ENCODE measurements around the gene MEOX1.
A peak's percentile ranks its signal among the peaks of the same experiment; 100 is the strongest.
"Not testable (repeated sequence)": the region's sequence is repeated elsewhere in the genome, so short reads cannot be mapped to it uniquely, and the experiment has no call there.

Gene MEOX1

DNA sequence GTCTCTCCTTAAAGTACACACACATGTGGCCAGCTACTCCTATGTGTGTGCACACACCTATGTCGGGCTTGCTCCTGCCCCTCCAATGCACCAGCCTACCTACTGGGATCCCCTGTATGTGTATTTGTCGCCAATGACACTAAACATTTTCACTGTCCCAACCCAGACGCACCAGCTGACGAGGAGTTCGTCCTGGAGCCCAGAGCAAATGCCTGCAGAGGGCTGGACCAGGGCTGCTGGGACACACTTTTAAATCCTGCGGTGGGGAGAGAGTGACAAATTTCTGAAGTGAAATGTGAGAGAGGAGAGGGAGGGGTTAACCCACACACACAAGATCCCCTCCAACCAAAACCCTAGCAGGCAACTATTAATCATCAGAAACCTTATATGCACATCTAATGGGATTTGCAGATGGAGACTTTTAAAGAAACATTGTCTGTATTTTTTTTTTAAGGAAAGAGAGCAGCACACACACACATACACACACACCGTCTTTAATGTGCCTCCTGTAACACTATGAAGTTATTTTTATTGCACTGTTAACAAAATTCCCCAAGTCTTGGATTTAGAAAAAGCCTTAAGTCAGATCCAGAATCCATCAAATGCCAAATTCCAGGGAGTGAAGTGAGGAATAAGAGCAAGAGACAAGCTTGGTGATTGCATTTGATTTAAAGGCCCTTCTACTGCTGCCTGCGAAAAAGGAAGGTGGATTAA, at the start of gene MEOX1:
TSS of gene MEOX1 (minus strand) at position 224 of the 714 bp plus-strand sequence. CDS start 388 bp downstream, outside the sequence.
- peak; percentile 28 for DNase-seq (ENCODE audit: low read depth)

DNA sequence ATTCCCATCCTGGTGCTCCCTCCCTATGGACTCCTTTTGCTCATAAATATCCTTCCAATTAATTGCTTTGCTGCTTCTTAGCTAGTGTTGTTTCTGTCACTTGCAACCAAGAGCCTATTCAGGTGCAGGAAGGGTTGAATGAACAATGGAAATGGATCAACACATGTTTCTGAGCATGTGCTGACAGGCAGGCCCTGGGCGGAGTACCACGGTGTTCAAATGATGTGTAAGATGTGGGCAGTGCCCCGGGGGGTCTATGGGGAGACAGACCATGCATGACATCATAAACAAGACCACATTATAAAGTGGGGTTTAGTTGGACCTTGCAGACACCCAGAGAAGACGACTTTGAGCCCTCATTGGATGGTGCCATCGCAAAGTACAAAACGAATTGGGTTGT, 48.4 kb upstream of the MEOX1 start:
- no peak for DNase-seq (ENCODE audit: low read depth)

DNA sequence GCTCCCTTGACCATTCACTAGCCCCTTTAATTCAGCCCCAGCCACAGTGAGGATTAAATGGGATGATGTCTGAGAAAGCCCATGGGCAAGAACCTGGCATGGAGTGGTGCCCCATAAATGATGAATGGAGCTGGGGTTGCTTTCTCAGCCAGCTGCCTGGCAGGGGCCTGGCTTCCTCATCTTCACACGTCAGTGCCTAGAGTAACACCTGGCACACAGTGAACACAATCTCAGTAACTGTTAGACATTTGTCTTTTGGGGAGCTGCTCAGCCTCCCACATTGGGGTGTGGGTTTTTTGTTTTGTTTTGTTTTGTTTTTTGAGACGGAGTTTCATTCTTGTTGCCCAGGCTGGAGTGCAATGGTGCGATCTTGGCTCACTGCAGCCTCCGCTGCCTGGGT, 47.5 kb upstream of the MEOX1 start:
- DNase-seq (ENCODE audit: low read depth) = no peak

DNA sequence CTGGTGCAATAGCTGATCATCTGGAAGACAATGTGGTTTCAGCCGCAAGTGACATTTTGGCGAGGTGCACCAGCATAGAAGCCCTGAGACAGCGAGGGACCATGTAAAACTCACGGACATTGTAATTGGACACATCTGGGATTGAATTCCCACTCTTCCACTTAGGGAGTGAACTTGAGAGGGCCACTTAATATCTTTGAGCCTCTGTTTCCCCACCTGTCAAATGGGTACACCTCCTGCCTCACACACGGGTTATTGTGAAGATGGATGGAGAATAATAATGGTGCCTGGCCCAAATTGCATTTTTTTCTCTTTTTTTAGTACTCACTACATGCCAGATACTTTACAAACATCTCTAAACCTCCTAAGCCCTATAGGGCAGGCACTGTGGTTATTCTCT, 45.5 kb upstream of the MEOX1 start:
- no peak for DNase-seq (ENCODE audit: low read depth)

DNA sequence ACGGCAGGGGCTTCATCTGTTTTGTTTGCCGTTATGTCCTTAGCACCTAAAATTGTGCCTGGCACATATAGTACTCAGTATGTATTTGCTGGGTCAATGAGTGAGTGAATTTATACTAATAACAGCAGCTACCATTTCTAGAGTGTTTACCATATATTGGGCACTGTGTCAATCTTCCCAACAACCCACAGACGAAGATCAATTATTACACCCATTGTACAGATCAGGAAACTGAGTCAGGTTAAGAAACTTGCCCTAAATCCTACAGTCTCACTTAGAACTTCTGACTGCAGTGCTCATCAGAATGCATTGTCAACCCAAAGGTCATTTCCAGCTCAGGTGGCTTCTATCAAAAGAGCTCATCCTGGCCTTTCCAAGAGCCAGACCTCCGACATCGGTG, 44.5 kb upstream of the MEOX1 start:
- DNase-seq (ENCODE audit: low read depth) = no peak

DNA sequence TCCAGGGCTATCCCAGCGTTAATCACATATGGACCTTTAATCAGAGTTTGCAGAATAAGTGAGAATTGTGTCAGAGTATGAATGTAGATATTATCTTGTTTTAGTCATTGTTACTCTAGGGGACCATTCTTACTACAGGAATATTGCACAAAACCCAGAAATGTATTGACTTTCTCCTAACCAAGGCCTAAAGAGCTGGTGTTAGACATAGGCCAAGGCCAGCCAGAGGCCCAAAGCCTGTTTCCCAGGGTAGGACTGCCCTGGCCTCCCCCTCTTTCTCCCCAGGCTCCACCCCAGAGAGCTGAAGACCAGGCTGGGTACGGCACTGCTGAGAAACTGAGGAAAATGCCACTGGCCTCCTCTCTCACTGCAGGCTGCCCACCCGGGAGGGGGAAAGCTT, 41.9 kb upstream of the MEOX1 start:
- no peak for DNase-seq (ENCODE audit: low read depth)

DNA sequence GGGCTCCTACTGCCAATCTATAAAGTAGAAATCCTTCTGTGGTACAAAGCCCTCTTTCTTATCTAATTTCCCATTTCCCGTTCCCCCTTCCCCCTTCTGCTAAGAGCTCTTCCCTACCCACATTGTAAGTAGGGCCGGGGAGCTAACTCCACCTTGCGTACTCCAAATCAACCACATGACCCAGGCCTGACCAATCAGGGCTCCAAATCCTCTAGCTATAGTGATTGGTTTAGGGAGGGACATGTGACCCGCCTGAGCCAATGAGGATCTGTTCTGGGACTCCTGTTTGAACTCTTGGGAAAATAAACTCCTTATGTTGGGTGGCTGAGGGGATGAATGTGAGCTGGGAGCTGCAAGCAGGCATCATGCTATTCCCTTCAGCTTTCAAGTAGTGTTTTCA, 40.9 kb upstream of the MEOX1 start:
- DNase-seq (ENCODE audit: low read depth) = peak; percentile 8

DNA sequence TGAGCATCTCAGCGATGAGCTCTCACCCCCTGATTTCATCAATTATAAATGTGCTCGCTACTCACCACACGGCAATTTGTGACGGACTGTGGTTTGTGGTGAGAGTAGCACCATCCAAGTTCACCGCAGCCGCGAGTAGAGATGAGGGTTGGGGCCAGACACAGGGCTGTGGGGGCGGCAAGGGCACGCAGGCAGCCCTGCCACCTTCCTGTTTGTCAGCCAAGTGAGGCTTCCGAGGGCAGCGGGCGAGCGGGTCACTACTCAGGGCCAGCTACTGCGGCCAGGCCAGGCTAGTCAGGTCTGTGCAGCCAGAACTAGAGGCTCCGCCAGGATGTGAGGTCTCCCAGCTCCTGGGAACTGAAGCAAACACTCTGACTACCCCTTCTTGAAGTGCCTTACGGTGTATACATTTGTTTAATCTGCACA, 39.6 kb upstream of the MEOX1 start:
- DNase-seq (ENCODE audit: low read depth) = peak; percentile 63

DNA sequence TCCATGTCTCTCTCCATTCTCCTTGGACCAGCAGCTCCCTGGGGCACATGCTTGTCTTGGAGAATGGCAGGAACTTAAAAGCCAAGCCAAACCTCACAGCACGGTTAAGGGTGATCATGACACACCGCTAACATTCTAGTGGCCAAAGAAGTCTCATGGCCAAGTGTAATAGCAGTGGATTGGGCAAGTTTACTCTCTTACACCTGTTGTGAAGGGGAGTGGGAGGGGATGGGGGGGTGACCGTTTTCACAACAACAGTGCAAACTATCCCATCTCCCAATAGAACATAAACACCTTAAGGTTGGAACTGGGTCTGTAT, 37.7 kb upstream of the MEOX1 start:
- no peak for DNase-seq (ENCODE audit: low read depth)

DNA sequence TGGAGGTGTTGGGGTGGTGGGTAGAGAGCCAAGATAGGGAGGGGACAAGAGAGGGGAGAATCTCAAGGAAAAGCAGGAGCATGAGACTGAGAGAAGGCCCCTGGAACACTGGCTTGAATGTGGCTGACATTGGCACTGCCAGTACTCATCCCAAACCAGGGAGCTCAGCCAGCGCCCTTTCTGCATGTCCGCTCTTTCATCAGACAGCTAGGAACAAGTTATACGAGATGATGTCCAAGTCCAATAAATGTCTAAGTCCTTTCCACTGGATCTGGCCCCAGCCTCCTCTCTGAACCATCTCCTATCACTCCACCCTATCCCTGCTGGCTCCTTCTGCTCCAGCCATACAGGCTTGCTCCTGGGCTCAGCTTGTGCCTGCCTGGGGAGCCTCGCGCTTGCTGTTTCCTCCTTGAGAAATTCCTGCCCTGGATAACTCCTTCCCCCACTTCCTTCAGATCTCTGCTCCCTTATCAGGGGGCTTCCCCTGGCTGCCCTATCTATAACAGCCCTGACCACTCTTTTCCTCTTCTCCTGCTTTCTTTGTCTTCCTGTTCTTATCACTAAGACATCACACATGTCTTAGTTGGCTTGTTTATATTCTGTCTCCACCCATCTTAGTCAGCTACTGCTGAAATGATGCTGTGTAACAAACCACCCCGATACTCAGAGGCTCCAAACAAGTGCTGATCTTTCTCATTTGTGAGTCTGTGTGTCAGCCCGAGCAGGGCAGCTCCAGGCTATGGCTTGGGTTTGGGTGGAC, 37.1 kb upstream of the MEOX1 start:
- no peak for DNase-seq (ENCODE audit: low read depth)

DNA sequence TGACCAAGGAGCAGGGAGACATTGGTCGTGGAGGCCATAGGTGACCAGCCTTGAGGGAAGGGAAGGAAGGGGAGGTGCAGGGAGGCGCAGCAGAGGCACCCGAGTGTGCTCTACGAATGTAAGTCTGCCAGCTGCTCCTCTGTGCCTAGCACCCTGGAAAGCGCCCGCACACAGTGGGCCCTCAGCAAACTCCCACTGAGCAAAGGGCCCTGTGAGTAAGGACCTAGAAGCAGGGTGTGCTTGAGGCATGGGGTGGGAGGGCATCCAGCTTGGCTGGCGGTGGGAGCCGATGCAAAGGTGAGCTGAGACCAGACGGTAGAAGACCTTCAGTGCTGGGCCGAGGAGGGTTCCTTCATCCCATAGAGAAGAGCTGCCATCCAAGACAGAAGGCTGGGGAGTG, 36.2 kb upstream of the MEOX1 start:
- DNase-seq (ENCODE audit: low read depth) = no peak

DNA sequence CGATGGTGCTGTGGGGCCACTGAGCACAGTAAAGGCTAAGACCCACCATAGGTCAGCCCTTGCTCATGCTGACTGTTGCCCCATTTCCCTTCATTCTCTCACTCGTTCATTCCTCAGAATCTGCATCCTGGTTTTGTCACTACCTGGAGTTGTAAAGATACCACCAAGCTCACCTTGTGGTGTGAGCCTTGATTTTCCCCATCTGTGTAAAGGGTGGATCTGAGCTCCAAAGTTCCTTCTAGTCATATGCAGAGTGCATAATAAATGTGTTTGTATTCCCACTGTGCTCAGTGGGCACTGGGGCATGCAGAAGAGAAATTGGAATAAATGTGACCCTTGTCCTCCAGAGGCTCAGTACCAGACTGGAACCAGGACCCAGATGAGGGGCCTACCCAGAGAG, 35.2 kb upstream of the MEOX1 start:
- no peak for DNase-seq (ENCODE audit: low read depth)

DNA sequence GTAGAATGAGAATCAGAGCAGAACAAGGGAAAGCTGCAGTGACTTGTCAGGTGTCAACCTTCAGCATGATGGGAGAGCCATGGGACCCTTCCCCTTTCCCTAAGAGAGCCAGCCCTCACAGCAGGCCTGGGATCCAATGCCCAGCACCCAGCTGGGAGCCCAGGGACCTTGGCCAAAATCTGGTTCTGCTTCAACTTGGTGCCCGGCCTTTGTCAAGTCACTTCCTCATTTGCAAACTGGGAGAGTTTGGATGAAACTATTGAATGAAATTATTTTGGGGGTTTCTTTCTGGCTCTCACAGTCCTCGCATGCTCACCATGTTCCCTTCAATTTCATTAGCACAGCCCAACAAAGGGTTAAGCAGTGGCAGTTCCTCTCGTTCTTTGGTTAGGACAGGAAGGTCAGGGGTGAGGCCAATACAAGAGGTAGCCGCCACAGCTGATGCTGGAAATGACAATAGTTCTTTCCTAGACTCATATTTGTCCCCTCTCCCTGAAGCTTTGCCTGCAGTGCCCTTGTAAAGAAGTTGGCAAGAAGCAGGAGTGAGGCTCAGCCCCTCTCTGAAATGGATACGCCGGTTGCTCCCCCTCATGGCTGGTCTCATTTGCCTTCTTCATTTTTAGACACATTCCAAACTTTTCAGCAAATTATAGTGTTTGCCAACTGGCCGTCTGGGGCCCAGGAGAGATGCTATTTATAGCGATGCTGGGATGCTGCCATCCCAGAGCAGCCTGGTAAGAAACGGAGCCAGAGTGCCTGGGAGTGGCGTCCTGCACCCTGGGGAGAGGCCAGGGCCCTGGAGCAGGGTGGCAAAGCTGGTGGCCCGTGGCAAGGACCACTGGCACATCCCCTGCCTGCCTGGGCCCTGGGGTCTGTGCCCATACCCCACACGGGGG, 34.5 kb upstream of the MEOX1 start:
- no peak for DNase-seq (ENCODE audit: low read depth)

DNA sequence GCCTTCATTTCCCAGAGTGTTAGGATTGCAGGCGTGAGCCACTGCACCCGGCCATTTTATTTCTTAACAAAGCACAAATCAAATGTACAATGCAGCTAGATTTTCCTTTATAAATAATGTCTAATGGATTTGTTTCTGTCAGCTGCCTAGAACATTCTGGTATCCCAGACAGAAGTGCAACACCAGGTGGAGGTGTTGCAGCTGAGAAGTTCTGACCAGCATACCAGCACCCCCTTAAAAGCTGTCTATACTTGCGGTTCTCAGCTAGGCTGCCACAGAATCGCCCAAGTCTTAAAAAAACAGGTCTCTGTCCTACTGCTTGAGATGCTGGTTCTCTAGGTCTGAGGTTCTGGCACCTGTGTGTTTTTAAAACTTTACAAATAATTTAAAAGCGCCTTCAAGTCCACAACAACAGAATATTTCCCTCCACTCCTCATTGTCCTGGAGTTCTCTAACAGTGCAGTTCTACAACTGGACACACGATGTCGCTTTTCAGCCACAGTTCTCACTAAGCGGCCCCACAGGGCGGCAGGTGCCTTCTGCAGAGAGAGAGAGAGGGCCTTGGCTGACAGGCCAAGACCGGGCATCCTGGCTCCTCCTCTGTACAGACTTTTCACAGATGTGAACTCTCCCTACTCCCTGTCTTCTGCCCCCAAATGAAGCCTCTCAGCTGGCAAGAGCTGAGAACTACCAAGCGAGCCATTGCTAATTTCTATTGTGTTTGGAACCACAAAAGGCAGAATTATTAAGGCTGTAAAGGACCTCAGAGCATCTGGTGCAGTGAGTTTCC, 32.6 kb upstream of the MEOX1 start:
- peak; percentile 68 for DNase-seq (ENCODE audit: low read depth)

DNA sequence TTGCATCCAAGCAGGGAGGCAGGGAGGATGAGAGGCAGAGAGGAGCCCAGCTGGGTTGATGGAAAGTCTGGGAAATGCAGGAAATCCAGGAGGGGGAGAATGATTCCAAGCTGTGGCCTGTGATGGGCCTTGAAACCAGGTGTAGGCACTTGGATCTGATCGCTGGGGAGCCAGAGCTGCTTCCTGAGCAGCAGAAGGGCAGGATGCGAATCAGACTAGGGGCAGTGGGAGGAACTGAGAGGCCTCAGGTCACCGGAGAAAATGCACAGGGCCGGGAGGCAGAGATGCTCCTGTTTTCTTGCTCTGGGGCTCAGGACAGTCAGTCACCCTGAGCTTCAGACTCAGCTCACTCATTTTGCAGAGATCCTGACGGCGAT, 29.6 kb upstream of the MEOX1 start:
- DNase-seq (ENCODE audit: low read depth) = no peak

DNA sequence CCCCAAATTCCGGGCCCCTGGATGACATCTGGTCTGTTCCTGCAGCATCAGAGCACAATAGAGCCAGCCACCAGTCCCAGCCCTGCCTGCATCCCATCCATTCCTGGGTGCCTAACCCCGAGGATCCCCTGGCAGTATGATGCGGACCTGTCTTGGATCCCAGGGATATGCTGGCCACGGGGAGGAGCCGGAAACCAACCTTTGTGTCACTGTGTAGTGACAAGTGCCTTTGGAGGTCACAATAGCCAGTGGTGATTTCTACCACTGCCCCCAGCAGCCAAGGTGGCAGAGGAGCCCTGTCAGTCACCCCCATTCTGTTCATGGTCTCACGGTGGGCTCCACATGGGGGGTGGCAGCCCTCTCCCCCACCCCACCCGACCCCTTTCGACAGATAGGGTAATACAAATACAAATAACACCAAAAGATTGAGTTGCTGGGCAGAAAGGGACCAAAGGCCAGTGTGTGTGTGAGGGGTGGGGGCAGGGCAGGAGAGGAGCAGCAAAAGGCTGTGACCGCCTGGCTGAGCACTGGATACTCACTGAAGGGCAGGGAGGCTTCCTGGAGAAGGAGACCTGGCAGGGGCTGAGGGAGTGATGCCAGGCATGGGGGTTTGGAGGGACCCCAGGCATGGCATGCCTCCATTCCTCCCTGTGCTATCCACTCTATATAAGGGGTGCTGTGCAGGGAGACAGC, 29.0 kb upstream of the MEOX1 start:
- DNase-seq (ENCODE audit: low read depth) = no peak

DNA sequence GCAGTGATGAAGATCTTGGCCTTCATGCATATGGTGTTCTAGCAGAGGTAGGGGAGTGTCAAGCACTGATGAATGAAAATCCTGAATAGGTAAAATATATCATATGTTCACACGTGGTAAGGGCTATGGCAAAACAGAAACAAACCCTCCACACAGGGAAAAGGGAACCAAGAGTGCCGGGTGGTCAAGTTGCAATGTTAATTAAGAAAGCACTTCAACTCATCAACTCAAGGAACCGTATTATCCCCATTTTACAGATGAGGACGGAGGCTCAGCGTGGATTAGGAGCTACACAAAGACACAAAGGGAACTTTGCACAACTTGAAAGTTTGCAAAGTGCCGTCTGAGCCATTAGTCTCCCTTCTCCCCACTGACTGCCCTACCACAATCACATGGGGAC, 28.1 kb upstream of the MEOX1 start:
- DNase-seq (ENCODE audit: low read depth) = no peak

DNA sequence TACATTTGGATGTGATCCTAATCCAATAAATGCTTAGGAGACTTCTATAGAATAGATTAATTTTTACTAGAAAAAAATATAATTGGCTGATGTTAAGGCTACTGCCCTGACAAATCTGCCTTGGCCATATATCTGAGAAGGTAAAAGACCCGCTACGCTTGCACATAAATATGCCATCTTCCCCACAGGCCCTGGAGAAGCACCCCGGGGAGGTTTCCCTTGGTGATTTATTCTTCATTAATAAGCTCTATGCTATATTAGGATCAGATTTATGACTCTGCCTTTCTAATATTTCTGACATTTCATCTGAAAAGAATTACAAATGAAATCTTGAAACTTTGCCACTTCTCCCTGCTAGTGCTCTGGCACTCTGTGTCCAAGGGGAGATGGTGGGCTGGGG, 27.4 kb upstream of the MEOX1 start:
- no peak for DNase-seq (ENCODE audit: low read depth)

DNA sequence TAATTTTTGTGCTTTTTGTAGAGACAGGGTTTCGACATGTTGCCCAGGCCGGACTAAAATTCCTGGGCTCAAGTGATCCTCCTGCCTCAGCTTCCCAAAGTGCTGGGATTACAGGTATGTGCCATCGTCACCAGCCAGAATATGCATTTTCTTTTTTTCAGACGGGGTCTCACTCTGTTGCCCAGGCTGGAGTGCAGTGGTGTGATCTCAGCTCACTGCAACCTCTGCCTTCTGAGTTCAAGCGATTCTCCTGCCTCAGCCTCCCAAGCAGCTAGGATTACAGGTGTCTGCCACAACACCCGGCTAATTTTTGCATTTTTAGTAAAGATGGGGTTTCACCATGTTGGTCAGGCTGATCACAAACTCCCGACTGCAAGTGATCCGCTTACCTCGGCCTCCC, 25.2 kb upstream of the MEOX1 start:
- DNase-seq (ENCODE audit: low read depth) = not testable (repeated sequence)

DNA sequence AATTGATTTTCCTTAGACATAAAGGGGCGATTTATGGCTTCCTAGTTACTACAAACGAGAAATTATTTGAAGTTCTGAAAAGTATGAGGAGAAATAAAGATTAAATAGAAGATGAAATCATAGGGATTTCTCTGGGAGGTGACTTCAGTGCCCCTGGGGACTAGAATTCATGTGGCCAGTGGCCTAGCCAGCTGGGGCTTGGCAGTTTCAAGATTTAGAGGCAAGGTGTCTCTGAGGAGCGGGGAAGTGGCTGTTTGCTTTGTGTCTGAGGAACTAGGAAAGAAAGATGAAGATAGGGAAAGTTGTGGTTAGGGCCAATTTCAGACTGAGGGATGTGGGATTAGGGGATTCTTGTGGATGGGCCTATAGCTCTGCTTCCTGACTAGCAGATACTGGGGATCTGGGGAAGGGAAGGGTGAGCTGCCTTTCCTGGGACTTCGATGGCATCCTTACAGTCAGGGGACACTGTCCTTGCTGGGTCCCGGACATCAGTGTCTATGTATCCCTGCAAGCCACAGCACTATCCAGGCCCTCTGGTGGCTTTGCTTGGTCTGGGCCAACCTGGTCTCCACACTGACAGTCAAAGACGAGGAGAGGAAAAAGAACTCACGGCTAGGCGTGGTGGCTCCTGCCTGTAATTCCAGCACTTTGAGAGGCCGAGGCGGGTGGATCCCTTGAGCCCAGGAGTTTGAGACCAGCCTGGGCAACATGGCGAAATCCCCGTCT, 22.4 kb upstream of the MEOX1 start:
- DNase-seq (ENCODE audit: low read depth) = no peak

DNA sequence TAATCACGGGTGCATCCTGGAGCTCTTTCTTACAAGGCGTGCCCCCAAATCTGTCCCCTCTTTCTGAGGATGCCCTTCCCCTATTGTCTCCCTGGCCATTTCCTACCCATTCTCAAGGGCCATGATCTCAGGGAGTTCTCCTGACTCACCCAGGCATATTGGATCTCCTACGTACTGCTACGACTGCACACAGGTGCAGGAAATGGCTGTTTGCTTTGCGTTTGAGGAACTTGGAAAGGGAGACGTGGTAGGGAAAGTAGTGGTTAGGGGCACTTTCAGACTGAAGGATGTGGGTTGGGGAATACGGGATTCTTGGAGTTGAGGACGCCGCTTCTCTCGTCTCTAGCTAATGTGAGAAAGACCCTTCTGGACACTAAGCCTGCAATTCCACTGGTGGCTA, 18.7 kb upstream of the MEOX1 start:
- DNase-seq (ENCODE audit: low read depth) = no peak
